IPS DF 6.9 (cell line): ENCODE measurements around the gene ARPC2.

Experiments
- DNase-seq: peaks from one replicate; pipeline ENCODE4 v3.0.0-alpha.2; 2013; ENCODE audit warnings: low read depth, low spot score
- H3K27ac ChIP-seq: one replicate; pipeline ENCODE4 v1.5.1; 2013; ENCODE audit warnings: low read length, control low read depth
- H3K27me3 ChIP-seq: 2 replicates; pipeline ENCODE4 v1.6.1; 2013; ENCODE audit warnings: mild to moderate bottlenecking, low read length; ENCODE audit not compliant: control insufficient read depth, insufficient read depth
- H3K36me3 ChIP-seq: 2 replicates; pipeline ENCODE4 v1.6.1; 2013; ENCODE audit warnings: low read length; ENCODE audit not compliant: control insufficient read depth, insufficient read depth
- H3K4me1 ChIP-seq: 2 replicates; pipeline ENCODE4 v1.6.1; 2013; ENCODE audit warnings: low read length; ENCODE audit not compliant: control insufficient read depth, insufficient read depth
- H3K4me3 ChIP-seq: 2 replicates; pipeline ENCODE4 v1.5.1; 2013; ENCODE audit warnings: mild to moderate bottlenecking, low read length
- H3K9me3 ChIP-seq: 2 replicates; pipeline ENCODE4 v1.6.1; 2013; ENCODE audit warnings: low read length, inconsistent platforms; ENCODE audit not compliant: control insufficient read depth, insufficient read depth
- WGBS: extraction: QIAGEN DNeasy Blood & Tissue Kit; methylation state at CpG from one replicate; pipeline ENCODE4 v1.1.7; 2013; ENCODE audit warnings: mixed read lengths, missing lambda C conversion rate; ENCODE audit not compliant: insufficient read length, insufficient coverage; 5-methylcytosine and 5-hydroxymethylcytosine counted together

The ARPC2 gene

GRCh38 chr2:218252509-218253231, 35.7 kb downstream of the ARPC2 start:
- peaks cover 41% of the 10 kb centered on the region for H3K36me3 ChIP-seq
- no CpG with 5 or more reads among the region's 7 CpGs for WGBS
- no peak overlapping the region for H3K27ac ChIP-seq
- no peak overlapping the region for H3K4me3 ChIP-seq
- no peaks in the 10 kb centered on the region for H3K4me1 ChIP-seq
- no peaks in the 10 kb centered on the region for H3K9me3 ChIP-seq
- no peaks in the 10 kb centered on the region for H3K27me3 ChIP-seq
- DNase-seq, result no peak

- no peaks in the 10 kb centered on the region for H3K9me3 ChIP-seq
- H3K27ac ChIP-seq, result no peak overlapping the region
- no peak overlapping the region for H3K4me3 ChIP-seq
- no peak for DNase-seq
- no peaks in the 10 kb centered on the region for H3K27me3 ChIP-seq
- H3K4me1 ChIP-seq, result no peaks in the 10 kb centered on the region
- H3K36me3 ChIP-seq, result peaks cover 39% of the 10 kb centered on the region
- no CpG with 5 or more reads among the region's 5 CpGs for WGBS
Observed at GRCh38 chr2:218253232-218253625, 36.2 kb downstream of the ARPC2 start.

- Histone ChIP-seq H3K4me1 (peaks cover 2% of the 10 kb centered on the region; the same call in 1 of the 2 replicates), H3K27ac (no peak overlapping the region), H3K9me3 (no peaks in the 10 kb centered on the region), H3K36me3 (peaks cover 24% of the 10 kb centered on the region), H3K4me3 (no peak overlapping the region), H3K27me3 (no peaks in the 10 kb centered on the region)
- WGBS, result no CpG with 5 or more reads among the region's 6 CpGs
- no peak for DNase-seq
Observed at GRCh38 chr2:218255446-218255845, 38.5 kb downstream of the ARPC2 start.

- Histone ChIP-seq H3K36me3 (peaks cover 14% of the 10 kb centered on the region), H3K4me1 (peaks cover 10% of the 10 kb centered on the region), H3K9me3 (no peaks in the 10 kb centered on the region), H3K4me3 (no peak overlapping the region), H3K27ac (no peak overlapping the region), H3K27me3 (no peaks in the 10 kb centered on the region)
- no CpG with 5 or more reads among the region's 13 CpGs for WGBS
- no peak for DNase-seq
Observed at GRCh38 chr2:218256612-218257350, 39.8 kb downstream of the ARPC2 start.

GRCh38 chr2:218257390-218257981, 40.5 kb downstream of the ARPC2 start:
- DNase-seq, result peak; percentile 63
- Histone ChIP-seq H3K9me3 (no peaks in the 10 kb centered on the region), H3K36me3 (peaks cover 11% of the 10 kb centered on the region), H3K4me3 (no peak overlapping the region), H3K27ac (no peak overlapping the region), H3K4me1 (peaks cover 11% of the 10 kb centered on the region), H3K27me3 (no peaks in the 10 kb centered on the region)
- WGBS, result no CpG with 5 or more reads among the region's 8 CpGs

GRCh38 chr2:218259099-218259961, 42.3 kb downstream of the ARPC2 start:
- no peak for DNase-seq
- Histone ChIP-seq H3K9me3 (no peaks in the 10 kb centered on the region), H3K4me1 (peaks cover 11% of the 10 kb centered on the region), H3K27me3 (no peaks in the 10 kb centered on the region), H3K4me3 (no peak overlapping the region), H3K27ac (no peak overlapping the region), H3K36me3 (peaks cover 5% of the 10 kb centered on the region; the same call in 1 of the 2 replicates)
- no CpG with 5 or more reads among the region's 15 CpGs for WGBS

GRCh38 chr2:218260166-218260565, 43.2 kb downstream of the ARPC2 start:
- Histone ChIP-seq H3K4me1 (peaks cover 11% of the 10 kb centered on the region), H3K9me3 (no peaks in the 10 kb centered on the region), H3K27me3 (no peaks in the 10 kb centered on the region), H3K36me3 (peaks cover 12% of the 10 kb centered on the region; the same call in 1 of the 2 replicates), H3K4me3 (no peak overlapping the region), H3K27ac (no peak overlapping the region)
- whole genome bisulfite sequencing, result no CpG with 5 or more reads among the region's 5 CpGs
- no peak for DNase-seq

GRCh38 chr2:218260742-218261422, 43.9 kb downstream of the ARPC2 start, which contains the start of gene GPBAR1:
TSS of gene GPBAR1 (plus strand) at chr2:218261015. CDS start at chr2:218262725, 1,710 bp downstream.
- no CpG with 5 or more reads among the region's 10 CpGs for WGBS
- DNase-seq, result no peak
- Histone ChIP-seq H3K4me3 (no peak within 1 kb of the TSS), H3K4me1 (peaks cover 11% of the 10 kb centered on the region), H3K27me3 (no peaks in the 10 kb centered on the region), H3K27ac (no peak within 1 kb of the TSS), H3K36me3 (peaks cover 17% of the 10 kb centered on the region; the same call in 1 of the 2 replicates), H3K9me3 (no peaks in the 10 kb centered on the region)

- DNase-seq, result no peak
- Histone ChIP-seq H3K9me3 (no peaks in the 10 kb centered on the region), H3K27me3 (no peaks in the 10 kb centered on the region), H3K27ac (no peak overlapping the region), H3K4me3 (no peak overlapping the region), H3K36me3 (peaks cover 24% of the 10 kb centered on the region; the same call in 1 of the 2 replicates), H3K4me1 (peaks cover 11% of the 10 kb centered on the region)
- WGBS, result no CpG with 5 or more reads among the region's 8 CpGs
Observed at GRCh38 chr2:218261423-218262236, 44.6 kb downstream of the ARPC2 start.
